G401 (cell line): Measurements from ENCODE around the gene JPH2. TPM values are rescaled to one million over a fixed set of nuclear protein-coding genes. Genes with fewer than 3 reads are reported as not detected.

Experiments used
- DNase-seq: peaks from one replicate; pipeline ENCODE4 v3.0.0-alpha.2; 2015; ENCODE audit warnings: low spot score
- in situ Hi-C: cut with HindIII; loops from 2 replicates; pipeline ENCODE4 v1.10.0; 2016; ENCODE audit warnings: low sequenced_read_pairs, mixed read lengths
- total RNA-seq: library from RNA; depleted of rRNA; stranded (reverse); fragments of >200 nt; shearing (Covaris generic); gene quantifications from 2 replicates; pipeline ENCODE4 v1.2.3, GENCODE V29; 2014

JPH2 gene
- total RNA-seq, 1 experiment from 2014 or later, result 0.24 TPM

- no peak for DNase-seq
- in situ Hi-C loops, result no loop called here
Measured at GRCh38 chr20:44087857-44088120, 99.2 kb downstream of the JPH2 start.

- in situ Hi-C loops, result no loop called here
- DNase-seq, result no peak
Measured at GRCh38 chr20:44087051-44087856, 99.7 kb downstream of the JPH2 start.

DNA sequence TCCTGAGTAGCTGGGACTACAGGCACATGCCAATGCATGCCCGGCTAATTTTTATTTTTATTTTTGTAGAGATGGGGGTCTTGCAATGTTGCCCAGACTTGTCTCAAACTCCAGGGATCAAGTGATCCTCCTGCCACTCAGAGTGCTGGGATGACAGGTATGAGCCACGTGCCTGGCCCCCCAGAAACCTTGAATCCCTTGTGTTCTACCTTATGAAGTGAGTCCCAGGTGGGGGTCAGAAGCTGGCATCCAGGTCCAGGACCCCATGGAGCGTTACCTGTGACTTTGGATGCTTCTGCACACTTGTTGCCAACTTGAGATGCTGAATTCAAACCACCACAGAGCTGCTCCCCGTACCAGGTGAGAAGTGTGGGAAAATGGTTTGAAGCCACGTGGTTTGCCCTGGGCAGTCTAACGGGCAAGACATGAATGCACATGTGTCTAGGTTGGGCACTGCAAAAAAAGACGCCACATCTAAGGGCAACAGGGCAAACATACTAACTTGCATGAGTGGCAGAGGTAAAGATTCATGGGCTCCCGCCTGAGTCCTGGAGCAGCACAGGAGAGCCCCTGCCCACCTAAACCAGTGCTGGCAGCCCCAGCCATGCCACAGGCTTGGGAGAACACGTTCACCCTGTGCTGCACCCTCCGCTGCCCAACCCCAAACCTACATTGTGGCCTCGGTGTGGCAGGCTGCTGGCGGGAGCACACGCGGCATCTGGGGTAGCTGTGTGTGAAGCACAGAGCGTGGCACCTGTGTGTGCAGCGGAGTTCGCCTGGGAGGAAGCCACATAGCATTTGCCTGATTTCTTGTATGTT is 101.2 kb downstream of the JPH2 start:
- no peak for DNase-seq
- in situ Hi-C loops, result no loop called here

- DNase-seq, result no peak
- in situ Hi-C loops, result no loop called here
Measured at GRCh38 chr20:44084891-44085290, 102.1 kb downstream of the JPH2 start.

GRCh38 chr20:44084439-44084838 is 102.5 kb downstream of the JPH2 start:
- in situ Hi-C loops, result no loop called here
- DNase-seq, result no peak

- in situ Hi-C loops, result no loop called here
- peak; percentile 26 for DNase-seq
Measured at GRCh38 chr20:44083220-44083933, 103.6 kb downstream of the JPH2 start.

GRCh38 chr20:44081888-44082287 is 105.1 kb downstream of the JPH2 start:
- no peak for DNase-seq
- in situ Hi-C loops, result no loop called here

GRCh38 chr20:44081476-44081875 is 105.5 kb downstream of the JPH2 start:
- no peak for DNase-seq
- in situ Hi-C loops, result no loop called here

DNA sequence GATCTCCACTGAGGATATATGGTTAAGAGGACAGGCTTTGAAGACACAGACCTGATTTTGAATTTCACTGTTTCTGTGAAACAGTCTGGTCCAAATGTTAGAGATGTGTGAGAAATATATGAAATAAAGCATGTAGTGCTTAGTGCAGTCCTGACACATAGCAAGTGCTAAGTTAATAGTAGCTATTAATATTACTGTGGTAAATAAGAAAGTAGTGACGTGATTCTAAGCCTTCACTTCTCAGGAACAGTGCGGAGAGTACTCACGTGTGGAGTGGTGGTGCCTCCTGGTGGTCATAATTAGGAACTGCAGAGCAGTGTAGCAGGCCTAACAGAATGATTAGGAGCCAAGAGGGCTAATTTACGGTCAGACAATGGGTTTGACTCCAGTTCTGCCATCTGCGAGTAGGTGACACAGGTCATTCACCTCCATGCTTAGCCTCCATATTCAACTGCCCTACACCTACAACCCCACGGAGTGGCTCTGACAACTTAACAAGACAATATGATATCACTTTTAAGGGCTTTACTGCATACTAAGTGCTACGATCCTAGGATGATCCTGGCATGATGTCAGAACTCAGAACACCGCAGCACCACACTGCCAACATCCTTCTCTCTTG is 106.2 kb downstream of the JPH2 start:
- in situ Hi-C loops, result no loop called here
- peak; percentile 85 for DNase-seq

GRCh38 chr20:44080064-44080463 is 106.9 kb downstream of the JPH2 start:
- in situ Hi-C loops, result no loop called here

DNA sequence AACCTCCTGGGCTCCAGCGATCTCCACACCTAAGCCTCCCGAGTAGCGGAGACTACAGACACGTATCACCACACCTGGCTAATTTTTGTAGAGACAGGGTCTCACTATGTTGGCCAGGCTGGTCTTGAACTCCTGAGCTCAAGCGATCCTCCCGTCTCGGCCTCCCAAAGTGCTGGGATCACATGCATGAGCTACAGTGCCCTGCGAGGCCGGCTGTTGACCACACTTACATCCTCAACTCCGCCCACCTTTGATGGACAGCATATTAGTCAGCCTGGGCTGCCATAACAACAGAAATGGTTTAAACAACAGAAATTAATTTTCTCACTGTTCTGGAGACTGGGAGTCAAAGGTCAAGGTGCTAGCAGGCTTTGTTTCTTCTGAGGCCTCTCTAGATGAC is 107.7 kb downstream of the JPH2 start:
- in situ Hi-C loops, result no loop called here

More at GRCh38 chr20:44080064-44080463, 106.9 kb downstream of the JPH2 start:
- no peak for DNase-seq

GRCh38 chr20:44075950-44076232 is 111.1 kb downstream of the JPH2 start:
- no peak for DNase-seq
- in situ Hi-C loops, result no loop called here

More for the DNA sequence above, 107.7 kb downstream of the JPH2 start:
- DNase-seq, result no peak

GRCh38 chr20:44075191-44075949 is 111.6 kb downstream of the JPH2 start:
- in situ Hi-C loops, result no loop called here
- DNase-seq, result no peak

- in situ Hi-C loops, result no loop called here
- peak; percentile 56 for DNase-seq
Measured at GRCh38 chr20:44074252-44075151, 112.5 kb downstream of the JPH2 start.

DNA sequence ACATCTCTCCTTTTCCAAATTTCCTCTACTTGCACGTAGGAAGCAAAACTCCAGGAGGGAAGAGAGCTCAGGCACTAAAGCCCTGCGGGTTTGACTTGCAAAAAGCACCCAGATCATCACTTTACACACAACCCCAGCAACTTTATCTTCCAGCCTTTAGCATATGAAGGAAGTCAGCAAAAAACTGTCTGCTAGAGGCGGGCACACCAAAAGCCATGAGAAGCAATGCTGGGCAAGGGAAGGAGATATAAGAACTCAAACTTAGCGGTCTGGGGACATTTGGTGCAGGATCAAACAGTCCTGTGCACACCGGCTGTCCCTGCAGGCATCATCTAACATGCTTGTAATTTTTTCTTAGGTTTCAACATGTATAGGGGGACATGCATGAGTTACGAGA is 113.3 kb downstream of the JPH2 start:
- DNase-seq, result no peak
- in situ Hi-C loops, result no loop called here

GRCh38 chr20:44073011-44073674 is 113.8 kb downstream of the JPH2 start:
- no peak for DNase-seq
- in situ Hi-C loops, result no loop called here

DNA sequence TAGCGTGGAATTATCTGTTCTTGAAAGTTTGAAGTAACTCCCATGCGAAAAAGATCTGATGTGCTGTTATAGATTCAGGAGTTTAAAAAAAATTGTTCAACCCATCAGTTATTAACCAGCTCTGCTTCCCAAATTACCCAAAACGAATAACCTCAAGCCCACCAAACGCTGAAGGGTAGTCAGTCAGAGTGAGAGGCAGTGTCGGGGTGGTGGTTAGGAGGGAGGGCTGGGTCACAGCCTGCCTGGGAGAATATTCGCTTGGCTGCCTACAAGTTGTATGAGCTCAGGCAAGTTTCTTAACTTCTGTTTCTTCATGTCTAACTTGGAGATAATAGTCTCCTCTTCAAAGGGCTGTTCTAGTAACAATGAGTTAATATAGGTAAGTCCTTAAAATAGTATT is 114.6 kb downstream of the JPH2 start:
- DNase-seq, result no peak
- in situ Hi-C loops, result no loop called here
